Parathyroid adenoma (tissue), 2 donors: ENCODE measurements around the gene LUC7L.

ENCODE experiments used
- H2AFZ ChIP-seq: fragments of 300-600 bp; sonication (generic); one replicate; pipeline ENCODE4 v1.7.0; 2017; ENCODE audit warnings: antibody characterized with exemption, mild to moderate bottlenecking
- H3K27ac ChIP-seq: fragments of 300-600 bp; sonication (generic); one replicate; pipeline ENCODE4 v1.7.0; 2017
- H3K27me3 ChIP-seq: fragments of 300-600 bp; sonication (generic); one replicate; pipeline ENCODE4 v1.7.0; 2017; ENCODE audit warnings: low read length; ENCODE audit not compliant: control insufficient read depth, insufficient read depth
- H3K36me3 ChIP-seq: fragments of 300-600 bp; sonication (generic); one replicate; pipeline ENCODE4 v1.7.0; 2017; ENCODE audit warnings: low read length; ENCODE audit not compliant: control insufficient read depth, insufficient read depth
- H3K4me1 ChIP-seq: fragments of 300-600 bp; sonication (generic); one replicate; pipeline ENCODE4 v1.7.0; 2017; ENCODE audit warnings: control low read depth
- H3K4me2 ChIP-seq: fragments of 300-600 bp; sonication (generic); one replicate; pipeline ENCODE4 v1.7.0; 2017; ENCODE audit warnings: low read length
- H3K4me3 ChIP-seq: fragments of 300-600 bp; sonication (generic); one replicate; pipeline ENCODE4 v1.7.0; 2017; ENCODE audit warnings: low read depth, low read length
- H3K79me2 ChIP-seq: fragments of 300-600 bp; sonication (generic); one replicate; pipeline ENCODE4 v1.7.0; 2017; ENCODE audit warnings: control low read depth
- H3K9ac ChIP-seq: fragments of 300-600 bp; sonication (generic); one replicate; pipeline ENCODE4 v1.7.0; 2017; ENCODE audit warnings: mild to moderate bottlenecking
- H3K9me3 ChIP-seq: fragments of 300-600 bp; sonication (generic); one replicate; pipeline ENCODE4 v1.7.0; 2017; ENCODE audit warnings: low read length; ENCODE audit not compliant: control insufficient read depth
- TF ChIP-seq, protein P1 (sequence below): fragments of 300-600 bp; sonication (generic); IDR thresholded peaks from one replicate; pipeline ENCODE4 v1.7.0; 2017; ENCODE audit warnings: antibody characterized with exemption, mild to moderate bottlenecking
- donor health status: primary hyperparathyroidism.

LUC7L gene

DNA sequence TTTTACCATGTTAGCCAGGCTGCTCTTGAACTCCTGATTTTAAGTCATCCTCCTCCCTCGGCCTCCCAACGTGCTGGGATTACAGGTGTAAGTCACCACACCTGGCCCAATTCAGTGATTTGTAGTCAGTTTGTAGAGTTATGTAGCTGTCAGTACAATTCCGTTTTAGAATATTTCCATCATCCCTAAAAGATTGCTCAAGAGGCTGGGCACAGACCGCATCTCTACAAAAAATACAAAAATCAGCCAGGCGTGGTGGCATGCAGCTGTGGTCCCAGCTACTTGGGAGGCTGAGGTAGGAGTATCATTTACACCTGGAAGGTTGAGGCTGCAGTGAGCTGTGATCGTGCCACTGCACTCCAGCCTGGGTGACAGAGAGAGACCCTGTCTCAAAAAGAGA lies 25.9 kb upstream of the LUC7L start:
- Histone ChIP-seq H3K79me2 (peaks cover 16% of the 10 kb centered on the region), H3K9me3 (no peaks in the 10 kb centered on the region), H2AFZ (no peak overlapping the region), H3K4me2 (no peak overlapping the region), H3K4me1 (no peaks in the 10 kb centered on the region), H3K9ac (no peak overlapping the region), H3K36me3 (no peaks in the 10 kb centered on the region), H3K4me3 (no peak overlapping the region), H3K27me3 (no peaks in the 10 kb centered on the region), H3K27ac (no peak overlapping the region)
- TF ChIP-seq, protein P1, sequence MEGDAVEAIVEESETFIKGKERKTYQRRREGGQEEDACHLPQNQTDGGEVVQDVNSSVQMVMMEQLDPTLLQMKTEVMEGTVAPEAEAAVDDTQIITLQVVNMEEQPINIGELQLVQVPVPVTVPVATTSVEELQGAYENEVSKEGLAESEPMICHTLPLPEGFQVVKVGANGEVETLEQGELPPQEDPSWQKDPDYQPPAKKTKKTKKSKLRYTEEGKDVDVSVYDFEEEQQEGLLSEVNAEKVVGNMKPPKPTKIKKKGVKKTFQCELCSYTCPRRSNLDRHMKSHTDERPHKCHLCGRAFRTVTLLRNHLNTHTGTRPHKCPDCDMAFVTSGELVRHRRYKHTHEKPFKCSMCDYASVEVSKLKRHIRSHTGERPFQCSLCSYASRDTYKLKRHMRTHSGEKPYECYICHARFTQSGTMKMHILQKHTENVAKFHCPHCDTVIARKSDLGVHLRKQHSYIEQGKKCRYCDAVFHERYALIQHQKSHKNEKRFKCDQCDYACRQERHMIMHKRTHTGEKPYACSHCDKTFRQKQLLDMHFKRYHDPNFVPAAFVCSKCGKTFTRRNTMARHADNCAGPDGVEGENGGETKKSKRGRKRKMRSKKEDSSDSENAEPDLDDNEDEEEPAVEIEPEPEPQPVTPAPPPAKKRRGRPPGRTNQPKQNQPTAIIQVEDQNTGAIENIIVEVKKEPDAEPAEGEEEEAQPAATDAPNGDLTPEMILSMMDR = no peak

DNA sequence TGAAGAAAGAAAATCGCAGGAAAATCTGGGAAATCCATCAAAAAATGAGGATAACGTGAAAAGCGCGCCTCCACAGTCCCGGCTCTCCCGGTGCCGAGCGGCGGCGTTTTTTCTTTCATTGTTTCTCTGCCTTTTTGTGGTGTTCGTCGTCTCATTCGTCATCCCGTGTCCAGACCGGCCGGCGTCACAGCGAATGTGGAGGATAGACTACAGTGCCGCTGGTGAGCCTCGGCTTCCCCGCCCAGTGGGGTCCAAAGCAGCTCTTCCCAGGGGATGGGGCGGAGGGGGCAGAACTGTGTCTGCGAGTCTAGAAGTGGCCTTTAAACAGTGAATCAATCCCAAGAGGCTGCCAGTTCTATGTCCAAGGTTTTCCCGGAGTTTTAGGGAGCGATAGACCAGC lies 25.2 kb upstream of the LUC7L start:
- Histone ChIP-seq H2AFZ (no peak overlapping the region), H3K9ac (no peak overlapping the region), H3K27ac (no peak overlapping the region), H3K79me2 (peaks cover 19% of the 10 kb centered on the region), H3K4me2 (no peak overlapping the region), H3K4me1 (no peaks in the 10 kb centered on the region), H3K9me3 (no peaks in the 10 kb centered on the region), H3K27me3 (no peaks in the 10 kb centered on the region), H3K4me3 (no peak overlapping the region), H3K36me3 (no peaks in the 10 kb centered on the region)
- TF ChIP-seq, protein P1 = no peak

DNA sequence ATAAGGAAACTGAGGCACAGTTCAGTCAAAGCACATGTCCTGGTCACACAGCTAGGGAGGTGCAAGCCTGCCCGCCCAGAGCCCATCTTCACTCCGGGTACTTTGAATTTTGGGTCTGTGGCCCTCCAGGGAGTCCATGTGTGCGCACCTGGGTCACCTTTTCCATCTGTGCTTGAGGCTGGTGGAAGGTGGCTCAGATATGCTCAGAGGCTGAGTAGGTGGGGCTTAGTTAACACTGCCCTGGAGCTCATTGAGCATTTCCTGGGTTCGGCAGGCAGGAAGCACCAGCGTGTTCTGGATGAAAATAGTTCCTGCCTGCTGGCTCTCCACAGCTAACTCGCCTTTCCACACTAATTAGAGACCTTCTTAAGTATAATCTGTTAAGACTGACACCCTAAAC lies 24.6 kb upstream of the LUC7L start:
- no peaks in the 10 kb centered on the region for H3K36me3 ChIP-seq
- H3K79me2 ChIP-seq = peaks cover 19% of the 10 kb centered on the region
- no peaks in the 10 kb centered on the region for H3K9me3 ChIP-seq
- no peak overlapping the region for H3K4me3 ChIP-seq
- TF ChIP-seq, protein P1 = no peak
- H3K27ac ChIP-seq = no peak overlapping the region
- no peak overlapping the region for H3K4me2 ChIP-seq
- H3K4me1 ChIP-seq = no peaks in the 10 kb centered on the region
- H3K9ac ChIP-seq = no peak overlapping the region
- H3K27me3 ChIP-seq = no peaks in the 10 kb centered on the region
- no peak overlapping the region for H2AFZ ChIP-seq

DNA sequence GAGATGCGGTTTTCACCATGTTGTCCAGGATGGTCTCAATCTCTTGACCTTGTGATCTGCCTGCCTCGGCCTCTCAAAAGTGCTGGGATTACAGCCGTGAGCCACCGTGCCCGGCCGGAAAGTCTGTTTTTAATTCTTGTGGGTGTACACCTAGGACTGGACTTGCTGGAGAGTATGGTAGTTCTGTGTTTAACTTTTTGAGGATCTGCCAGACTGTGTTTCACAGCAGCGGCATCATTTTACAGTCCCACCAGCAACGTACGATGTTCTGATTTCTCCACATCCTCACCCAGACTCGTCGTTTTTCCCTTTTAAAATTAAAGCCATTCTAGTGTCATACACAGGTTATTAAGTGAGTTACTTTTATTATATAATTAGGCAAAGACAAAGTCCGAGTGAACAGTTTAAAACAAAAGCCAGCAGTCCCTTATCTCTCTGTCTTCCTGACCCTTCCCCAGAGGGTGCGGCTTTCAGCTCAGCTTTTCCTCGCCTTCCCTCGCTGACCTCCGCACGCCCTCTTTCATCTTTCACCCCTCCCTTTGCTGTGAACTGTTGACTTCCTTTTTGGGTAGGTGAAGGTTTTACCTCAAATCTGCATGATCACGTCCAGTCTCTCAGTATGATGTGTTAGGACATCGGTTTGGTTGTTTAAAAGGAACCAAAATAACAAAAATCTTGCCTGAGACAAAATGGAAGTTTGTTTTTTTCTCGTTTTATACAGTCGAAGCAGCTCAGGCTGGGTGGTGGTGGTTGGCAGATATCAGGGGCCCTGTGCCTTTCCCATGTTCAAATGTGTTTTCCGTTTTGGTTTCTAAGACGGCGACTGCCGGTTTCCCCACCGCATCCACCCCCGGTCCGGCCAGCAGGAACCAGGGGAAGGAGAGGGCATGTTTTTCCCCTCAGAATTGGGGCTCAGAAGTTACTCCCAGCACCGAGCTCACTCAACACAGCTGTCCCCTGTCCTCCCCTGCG lies 23.4 kb upstream of the LUC7L start:
- H3K4me2 ChIP-seq = no peak overlapping the region
- no peaks in the 10 kb centered on the region for H3K36me3 ChIP-seq
- peaks cover 20% of the 10 kb centered on the region for H3K79me2 ChIP-seq
- H3K9ac ChIP-seq = no peak overlapping the region
- H3K9me3 ChIP-seq = no peaks in the 10 kb centered on the region
- no peak overlapping the region for H3K4me3 ChIP-seq
- H3K27me3 ChIP-seq = no peaks in the 10 kb centered on the region
- TF ChIP-seq, protein P1 = no peak
- no peak overlapping the region for H3K27ac ChIP-seq
- H3K4me1 ChIP-seq = no peaks in the 10 kb centered on the region
- H2AFZ ChIP-seq = no peak overlapping the region
